CD8-positive, alpha-beta memory T cell (primary cell): ENCODE data around the gene WDPCP. TPM values are rescaled to one million over a fixed set of nuclear protein-coding genes. Genes with fewer than 3 reads are reported as not detected.
"Not testable (repeated sequence)": the region's sequence is repeated elsewhere in the genome, so short reads cannot be mapped to it uniquely, and the experiment has no call there.

Source experiments
- CTCF ChIA-PET: fragments of 350-600 bp; sonication (Branson Sonifier 250); formaldehyde crosslinking; loops from one replicate; lab custom pipeline; 2021; ENCODE audit warnings: antibody characterized with exemption; lab: Charles Lee
- POLR2A ChIA-PET: fragments of 350-600 bp; sonication (Branson Sonifier 250); formaldehyde crosslinking; loops from one replicate; lab custom pipeline; 2021; ENCODE audit warnings: antibody characterized with exemption; lab: Charles Lee
- DNase-seq, 5 donors: peaks; one replicate each; pipeline versions ENCODE4 v3.0.0 to v3.0.0-alpha.2; 2020 to 2022; ENCODE audit warnings: mixed read lengths in 1 of 5
- H3K27ac ChIP-seq: one replicate; pipeline ENCODE4 v1.7.0; 2013; ENCODE audit warnings: low read depth, mild to moderate bottlenecking, low read length, moderate library complexity
- H3K27me3 ChIP-seq: 2 replicates; pipeline ENCODE4 v1.7.0; 2013; ENCODE audit warnings: low read length, mild to moderate bottlenecking; ENCODE audit not compliant: insufficient read depth, poor library complexity, severe bottlenecking
- H3K36me3 ChIP-seq: 2 replicates; pipeline ENCODE4 v1.7.0; 2013; ENCODE audit warnings: mild to moderate bottlenecking, low read length, moderate library complexity; ENCODE audit not compliant: insufficient read depth
- H3K4me1 ChIP-seq: 2 replicates; pipeline ENCODE4 v1.7.0; 2013; ENCODE audit warnings: mild to moderate bottlenecking, low read length, moderate library complexity; ENCODE audit not compliant: insufficient read depth
- H3K4me3 ChIP-seq: 2 replicates; pipeline ENCODE4 v1.7.0; 2013; ENCODE audit warnings: mild to moderate bottlenecking, low read length
- H3K9me3 ChIP-seq: 2 replicates; pipeline ENCODE4 v1.7.0; 2013; ENCODE audit warnings: mild to moderate bottlenecking, low read length
- H3K27ac Mint-ChIP-seq, 8 donors: one replicate each; pipeline ENCODE4 v1.8.0; 2020 to 2021; ENCODE audit warnings: mixed read lengths in 8 of 8, mild to moderate bottlenecking in 6 of 8, inconsistent platforms in 3 of 8, moderate library complexity in 3 of 8
- H3K27me3 Mint-ChIP-seq, 2 donors: one replicate each; pipeline ENCODE4 v1.8.0; 2020 to 2021; ENCODE audit warnings: mixed read lengths in 2 of 2, mild to moderate bottlenecking in 1 of 2, moderate library complexity in 1 of 2
- H3K36me3 Mint-ChIP-seq, 3 donors: one replicate each; pipeline ENCODE4 v1.8.0; 2020 to 2021; ENCODE audit warnings: mixed read lengths in 3 of 3, inconsistent platforms in 1 of 3, mild to moderate bottlenecking in 1 of 3
- H3K4me1 Mint-ChIP-seq, 3 donors: one replicate each; pipeline ENCODE4 v1.8.0; 2020 to 2021; ENCODE audit warnings: mixed read lengths in 3 of 3, inconsistent platforms in 1 of 3, mild to moderate bottlenecking in 1 of 3
- H3K4me3 Mint-ChIP-seq, 7 donors: one replicate each; pipeline ENCODE4 v1.8.0; 2020 to 2021; ENCODE audit warnings: mixed read lengths in 7 of 7, mild to moderate bottlenecking in 6 of 7, moderate library complexity in 4 of 7, inconsistent platforms in 2 of 7
- H3K9me3 Mint-ChIP-seq, 5 donors: one replicate each; pipeline ENCODE4 v1.8.0; 2020 to 2022; ENCODE audit warnings: mixed read lengths in 5 of 5, mild to moderate bottlenecking in 3 of 5, moderate library complexity in 2 of 5, inconsistent platforms in 1 of 5
- polyA plus RNA-seq: library from polyadenylated mRNA; unstranded; fragments of 300-500 nt; fragmentation: Illumina TruSeq; gene quantifications from one replicate; pipeline ENCODE4 v1.2.3, GENCODE V29; 2021
- total RNA-seq, 2 experiments: library from RNA; stranded (reverse); gene quantifications; one replicate each; pipeline ENCODE4 v1.2.3, GENCODE V29; 2021

WDPCP gene
- total and polyA plus RNA-seq, 3 experiments from 2014 or later: 5.9 to 7.9 (median 7.2) TPM

DNA sequence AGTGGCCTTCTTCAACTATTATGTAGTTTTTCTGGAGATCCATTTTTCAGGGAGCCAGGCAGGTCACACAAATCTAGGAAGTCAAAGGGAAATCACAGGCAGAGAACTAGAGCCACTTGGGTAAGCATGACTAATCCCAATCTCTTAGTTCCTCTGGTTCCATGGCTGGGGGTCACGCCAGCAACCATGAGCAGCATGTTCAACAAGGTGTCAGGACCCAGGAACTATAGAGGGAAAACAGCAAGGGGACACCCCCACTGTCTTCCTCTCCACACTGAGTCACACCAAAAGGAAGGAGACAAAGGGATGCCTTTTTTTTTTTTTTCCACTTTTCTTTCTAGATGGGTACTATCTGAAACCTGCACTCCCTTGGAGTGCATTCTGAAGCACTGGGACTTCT lies 286.8 kb downstream of the WDPCP start:
- no peak for DNase-seq

DNA sequence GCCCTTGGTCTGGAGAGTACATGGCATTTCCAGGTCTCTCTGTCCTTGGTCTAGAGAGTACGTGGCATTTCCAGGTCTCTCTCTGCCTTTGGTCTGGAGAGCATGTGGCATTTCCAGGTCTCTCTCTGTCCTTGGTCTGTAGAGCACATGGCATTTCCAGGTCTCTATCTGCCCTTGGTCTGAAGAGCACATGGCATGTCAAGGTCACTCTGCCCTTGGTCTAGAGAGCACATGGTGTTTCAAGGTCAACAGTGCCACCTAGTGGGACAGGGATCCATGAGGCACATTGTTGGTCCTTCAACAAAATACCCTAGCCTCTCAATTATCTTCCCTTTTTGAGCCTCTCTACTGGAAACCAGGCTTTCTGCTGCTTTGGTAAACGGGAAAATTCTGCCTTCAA lies 287.4 kb downstream of the WDPCP start:
- H3K9me3 ChIP-seq: peaks cover 24% of the 10 kb centered on the region
- no peaks in the 10 kb centered on the region for H3K4me1 Mint-ChIP-seq
- ChIA-PET CTCF (no interaction called here), POLR2A (no interaction called here)
- H3K36me3 ChIP-seq: no peaks in the 10 kb centered on the region
- no peaks in the 10 kb centered on the region for H3K4me1 ChIP-seq
- no peak overlapping the region for H3K4me3 Mint-ChIP-seq
- DNase-seq: no peak
- H3K36me3 Mint-ChIP-seq: peaks cover 11 to 65% (median 42%) of the 10 kb centered on the region in 3 donors
- H3K27ac ChIP-seq: no peak overlapping the region
- peaks cover 0 to 1% of the 10 kb centered on the region in 2 donors for H3K27me3 Mint-ChIP-seq
- H3K27me3 ChIP-seq: no peaks in the 10 kb centered on the region
- peaks cover 37 to 82% (median 68%) of the 10 kb centered on the region in 5 donors for H3K9me3 Mint-ChIP-seq
- H3K27ac Mint-ChIP-seq: no peak overlapping the region
- H3K4me3 ChIP-seq: no peak overlapping the region

More for the DNA sequence above, 286.8 kb downstream of the WDPCP start:
- no peak overlapping the region for H3K4me3 ChIP-seq
- peaks cover 24% of the 10 kb centered on the region for H3K9me3 ChIP-seq
- H3K36me3 Mint-ChIP-seq: peaks cover 11 to 65% (median 42%) of the 10 kb centered on the region in 3 donors
- H3K4me1 Mint-ChIP-seq: no peaks in the 10 kb centered on the region
- CTCF ChIA-PET: no interaction called here
- POLR2A ChIA-PET: no interaction called here
- peaks cover 34 to 82% (median 70%) of the 10 kb centered on the region in 5 donors for H3K9me3 Mint-ChIP-seq
- no peaks in the 10 kb centered on the region for H3K4me1 ChIP-seq
- no peaks in the 10 kb centered on the region for H3K27me3 ChIP-seq
- no peak overlapping the region for H3K27ac ChIP-seq
- H3K36me3 ChIP-seq: no peaks in the 10 kb centered on the region
- no peak overlapping the region for H3K27ac Mint-ChIP-seq
- no peak overlapping the region for H3K4me3 Mint-ChIP-seq
- H3K27me3 Mint-ChIP-seq: peaks cover 0 to 1% of the 10 kb centered on the region in 2 donors

DNA sequence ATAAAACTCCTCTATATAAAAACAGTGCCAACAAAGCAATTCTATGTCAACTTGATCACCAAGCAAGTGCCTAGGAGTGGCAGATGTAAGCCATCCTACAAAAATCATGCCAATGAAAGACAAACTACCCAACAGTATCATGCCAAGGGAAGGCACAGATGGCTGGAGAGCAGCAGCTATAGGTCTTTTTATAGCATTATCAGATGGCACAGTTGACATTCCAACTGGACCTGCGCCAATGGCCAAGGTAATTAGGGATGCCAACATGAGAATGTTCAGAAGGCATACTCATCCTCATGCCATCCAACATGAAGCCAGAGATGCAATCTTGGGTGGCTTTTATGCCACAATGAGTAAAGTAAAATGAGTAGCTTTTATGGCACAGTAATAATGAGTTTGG lies 300.3 kb downstream of the WDPCP start:
- Histone ChIP-seq H3K4me3 (no peak overlapping the region), H3K9me3 (no peaks in the 10 kb centered on the region), H3K27me3 (no peaks in the 10 kb centered on the region), H3K4me1 (no peaks in the 10 kb centered on the region), H3K27ac (no peak overlapping the region), H3K36me3 (no peaks in the 10 kb centered on the region)
- Mint-ChIP-seq H3K4me3 (no peak overlapping the region), H3K36me3 (peaks cover 0 to 50% (median 14%) of the 10 kb centered on the region in 3 donors), H3K27me3 (no peaks in the 10 kb centered on the region), H3K27ac (no peak overlapping the region), H3K9me3 (peaks cover 29 to 74% (median 61%) of the 10 kb centered on the region in 5 donors), H3K4me1 (no peaks in the 10 kb centered on the region)
- ChIA-PET POLR2A (no interaction called here), CTCF (no interaction called here)
- DNase-seq: no peak

DNA sequence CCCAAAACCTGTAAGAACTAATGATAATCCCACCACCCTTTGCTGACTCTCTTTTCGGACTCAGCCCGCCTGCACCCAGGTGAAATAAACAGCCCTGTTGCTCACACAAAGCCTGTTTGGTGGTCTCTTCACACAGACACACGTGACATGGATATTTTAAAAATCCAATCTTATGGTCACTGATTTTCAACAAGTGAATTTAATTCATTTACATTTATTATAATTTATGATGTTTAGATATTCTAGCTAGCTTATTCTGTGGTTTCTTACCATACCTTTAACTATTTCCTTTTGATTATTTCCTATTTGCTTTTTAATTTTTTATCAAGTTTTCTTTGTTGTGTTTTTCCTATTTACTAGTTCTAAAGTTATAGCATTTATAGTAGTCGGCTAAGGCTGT lies 301.8 kb downstream of the WDPCP start:
- H3K27me3 Mint-ChIP-seq, H3K27ac Mint-ChIP-seq, CTCF ChIA-PET, H3K4me1 ChIP-seq, DNase-seq, H3K4me1 Mint-ChIP-seq, H3K4me3 ChIP-seq, H3K4me3 Mint-ChIP-seq, H3K9me3 ChIP-seq, H3K36me3 ChIP-seq, POLR2A ChIA-PET, H3K27ac ChIP-seq, H3K27me3 ChIP-seq: not testable (repeated sequence)
- H3K9me3 Mint-ChIP-seq: peaks cover 31 to 77% (median 67%) of the 10 kb centered on the region in 5 donors
- H3K36me3 Mint-ChIP-seq: peaks cover 1 to 49% (median 14%) of the 10 kb centered on the region in 3 donors

DNA sequence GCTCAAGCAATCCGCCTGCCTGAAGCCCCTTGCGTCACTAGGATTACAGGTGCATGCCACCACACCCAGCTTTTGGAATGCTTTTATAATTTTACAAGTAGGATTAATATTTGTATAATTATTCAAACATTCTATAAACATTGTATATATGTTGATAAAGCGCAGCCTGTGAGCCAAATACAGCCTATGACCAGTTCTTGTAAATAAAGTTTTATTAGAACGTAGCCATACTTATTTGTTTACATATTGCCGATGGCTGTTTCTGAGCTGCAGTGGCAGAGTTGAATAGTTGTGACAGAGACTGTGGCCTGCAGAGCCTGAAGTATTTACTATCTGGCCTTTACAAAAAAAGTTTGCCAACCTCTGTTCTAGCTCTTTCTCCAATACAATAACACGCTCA lies 305.0 kb downstream of the WDPCP start:
- Histone ChIP-seq H3K9me3 (no peaks in the 10 kb centered on the region), H3K27ac (no peak overlapping the region), H3K36me3 (no peaks in the 10 kb centered on the region), H3K4me1 (no peaks in the 10 kb centered on the region), H3K27me3 (no peaks in the 10 kb centered on the region), H3K4me3 (no peak overlapping the region)
- Mint-ChIP-seq H3K36me3 (peaks cover 3 to 66% (median 9%) of the 10 kb centered on the region in 3 donors), H3K9me3 (peaks cover 52 to 91% (median 81%) of the 10 kb centered on the region in 5 donors), H3K4me1 (no peaks in the 10 kb centered on the region), H3K27ac (no peak overlapping the region), H3K27me3 (no peaks in the 10 kb centered on the region), H3K4me3 (no peak overlapping the region)
- POLR2A ChIA-PET: no interaction called here
- DNase-seq: no peak
- CTCF ChIA-PET: no interaction called here

DNA sequence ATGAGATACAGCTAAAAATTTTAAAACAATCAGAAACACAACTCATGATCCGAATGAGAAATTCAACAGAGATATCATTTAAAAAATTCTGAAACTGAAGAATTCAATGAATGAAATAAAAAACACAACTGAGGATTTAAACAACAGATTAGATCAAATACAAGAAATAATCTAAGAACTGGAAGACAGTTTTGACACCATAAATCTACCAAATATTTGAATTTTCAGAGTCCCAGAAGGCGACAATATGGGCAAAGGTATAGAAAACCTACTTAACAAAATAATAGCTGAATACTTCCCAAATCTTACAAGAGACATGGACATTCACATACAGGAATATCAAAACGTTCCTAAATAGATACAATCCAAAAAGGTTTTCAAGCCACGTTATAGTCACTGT lies 315.7 kb downstream of the WDPCP start:
- H3K27ac ChIP-seq: no peak overlapping the region
- H3K27ac Mint-ChIP-seq: no peak overlapping the region
- no peaks in the 10 kb centered on the region for H3K36me3 ChIP-seq
- H3K36me3 Mint-ChIP-seq: peaks cover 6 to 74% (median 19%) of the 10 kb centered on the region in 3 donors
- ChIA-PET POLR2A (no interaction called here), CTCF (no interaction called here)
- H3K27me3 Mint-ChIP-seq: no peaks in the 10 kb centered on the region
- peaks cover 60 to 86% (median 75%) of the 10 kb centered on the region in 5 donors for H3K9me3 Mint-ChIP-seq
- H3K9me3 ChIP-seq: peaks cover 4% of the 10 kb centered on the region
- no peak overlapping the region for H3K4me3 ChIP-seq
- no peak for DNase-seq
- no peaks in the 10 kb centered on the region for H3K4me1 Mint-ChIP-seq
- H3K27me3 ChIP-seq: no peaks in the 10 kb centered on the region
- H3K4me1 ChIP-seq: no peaks in the 10 kb centered on the region
- H3K4me3 Mint-ChIP-seq: no peak overlapping the region

DNA sequence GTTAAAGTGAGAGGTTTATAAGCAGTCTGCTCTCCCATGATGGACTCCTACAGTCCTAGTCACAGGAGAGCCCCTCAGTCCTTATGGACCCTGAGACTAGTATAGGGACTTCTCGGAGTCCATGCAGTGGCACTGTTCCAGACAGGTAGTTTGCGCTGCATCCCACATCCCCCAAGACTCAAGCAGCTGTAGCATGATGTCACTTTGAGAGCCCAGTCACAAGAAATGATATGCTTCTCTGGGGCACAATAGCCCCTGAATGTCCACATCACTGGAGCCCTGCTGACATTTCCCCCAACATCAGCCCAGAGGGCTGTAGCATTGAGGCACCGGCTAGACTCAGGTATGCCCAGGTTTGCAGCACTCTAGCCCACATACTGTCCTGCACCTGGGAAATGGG lies 317.6 kb downstream of the WDPCP start:
- Histone ChIP-seq H3K36me3 (no peaks in the 10 kb centered on the region), H3K9me3 (peaks cover 4% of the 10 kb centered on the region), H3K27me3 (no peaks in the 10 kb centered on the region), H3K4me3 (no peak overlapping the region), H3K27ac (no peak overlapping the region), H3K4me1 (no peaks in the 10 kb centered on the region)
- Mint-ChIP-seq H3K4me1 (no peaks in the 10 kb centered on the region), H3K9me3 (peaks cover 50 to 84% (median 63%) of the 10 kb centered on the region in 5 donors), H3K27ac (no peak overlapping the region), H3K4me3 (no peak overlapping the region), H3K36me3 (peaks cover 8 to 69% (median 15%) of the 10 kb centered on the region in 3 donors), H3K27me3 (no peaks in the 10 kb centered on the region)
- ChIA-PET CTCF (no interaction called here), POLR2A (no interaction called here)
- no peak for DNase-seq

DNA sequence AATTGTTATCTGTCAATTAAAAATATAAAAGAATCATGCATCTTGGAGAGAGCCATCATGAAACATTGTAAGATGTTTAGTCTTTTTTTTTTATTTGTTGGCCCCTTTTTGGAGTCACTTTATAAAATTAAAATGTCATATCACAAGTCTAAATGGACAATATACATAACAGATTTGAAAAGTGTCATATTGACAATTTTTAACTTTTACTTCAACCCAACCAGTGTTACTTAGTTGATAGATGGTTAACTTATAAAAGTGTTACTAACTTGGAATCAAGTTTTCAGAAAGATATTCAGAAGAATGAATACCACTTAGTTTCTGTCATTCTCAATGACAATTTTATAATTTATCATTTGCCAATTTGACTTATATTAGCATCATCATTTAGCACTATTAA lies 319.3 kb downstream of the WDPCP start:
- Histone ChIP-seq H3K9me3 (peaks cover 4% of the 10 kb centered on the region), H3K4me3 (no peak overlapping the region), H3K4me1 (no peaks in the 10 kb centered on the region), H3K27me3 (no peaks in the 10 kb centered on the region), H3K27ac (no peak overlapping the region), H3K36me3 (no peaks in the 10 kb centered on the region)
- H3K4me1 Mint-ChIP-seq: no peaks in the 10 kb centered on the region
- H3K27me3 Mint-ChIP-seq: no peaks in the 10 kb centered on the region
- H3K27ac Mint-ChIP-seq: no peak overlapping the region
- DNase-seq: no peak
- POLR2A ChIA-PET: no interaction called here
- H3K36me3 Mint-ChIP-seq: peaks cover 7 to 69% (median 9%) of the 10 kb centered on the region in 3 donors
- CTCF ChIA-PET: no interaction called here
- H3K4me3 Mint-ChIP-seq: no peak overlapping the region
- H3K9me3 Mint-ChIP-seq: peaks cover 42 to 84% (median 62%) of the 10 kb centered on the region in 5 donors
